ENCODE data around the gene MMEL1. TPM values are rescaled to one million over a fixed set of nuclear protein-coding genes. Genes with fewer than 3 reads are reported as not detected.

The MMEL1 gene
- polyA plus RNA-seq, 1 of the 3 experiments (the other 2 are of a cell fraction), result 0.16 TPM

DNA sequence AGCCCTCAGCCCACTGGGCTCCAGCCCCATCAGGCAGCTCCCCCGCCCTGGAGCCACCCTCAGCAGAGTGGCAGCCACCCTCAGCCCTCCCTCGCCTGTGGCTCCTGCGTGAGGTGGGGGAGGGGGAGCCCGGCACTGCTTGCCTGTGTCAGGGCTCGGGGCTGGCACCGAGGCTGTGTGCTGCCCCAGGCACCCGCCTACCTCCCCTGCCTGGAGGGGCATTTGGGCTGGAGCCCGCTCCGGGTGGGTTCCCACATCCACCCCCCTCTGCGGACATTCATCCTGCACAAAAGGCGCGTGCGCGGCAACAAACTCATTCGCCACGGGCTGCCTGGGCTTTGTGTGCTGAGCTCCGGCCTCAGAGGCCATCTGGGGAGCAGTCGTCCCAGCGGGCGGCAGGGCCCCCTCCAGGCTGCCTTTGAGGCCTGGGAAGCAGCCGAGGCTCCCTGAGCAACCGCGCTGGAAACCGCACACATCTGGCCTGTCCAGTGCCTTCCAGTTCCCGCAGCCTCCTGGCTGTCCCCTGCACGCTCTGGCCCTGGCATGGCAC is 89.2 kb downstream of the MMEL1 start:
- no peak overlapping the region for H3K9ac ChIP-seq
- no peak overlapping the region; a peak in 1 of 4 replicates for H3K4me3 ChIP-seq (ENCODE audit: low read depth in 2 of 2, low read length in 1 of 2)
- H3F3A ChIP-seq (replicated peaks; ENCODE audit: insufficient read depth), result no peaks in the 10 kb centered on the region
- H3K9me3 ChIP-seq, result no peaks in the 10 kb centered on the region
- TF ChIP-seq JUND (IDR thresholded peaks at IDR 0.05), result no peak
- TF ChIP-seq RAD21 (IDR thresholded peaks at IDR 0.05; ENCODE audit: low read length), result 0 out of 2 replicates have a peak, but pooled peaks have one; percentile 7
- peak; percentile 26; the same call in 1 of the 2 replicates for TF ChIP-seq NRF1 (IDR thresholded peaks at IDR 0.05; ENCODE audit: low read depth, low read length)
- DNase-seq, result peak; percentile 82
- no peaks in the 10 kb centered on the region for H4K20me1 ChIP-seq (ENCODE audit: insufficient read depth)
- ChIA-PET POLR2A (interaction anchor here (0.7 to 3.6 kb wide), 15 partner anchors 8 to 1651 kb away, joined by 3 to 24 read pairs (median 3); partner anchors contain the start of genes HES5, PANK4 and PLCH2), CTCF (interaction anchor here (0.7 to 4.1 kb wide), 7 partner anchors 11 to 97 kb away, joined by 3 to 35 read pairs (median 4); partner anchors contain the start of genes HES5 and PLCH2)
- peaks cover 0 to 56% of the 10 kb centered on the region in 2 experiments; a peak in 1 of 4 replicates for H3K4me1 ChIP-seq (ENCODE audit: control insufficient read depth in 1 of 2, insufficient read depth in 2 of 2, low read depth in 1 of 2, low read length in 1 of 2)
- H3K36me3 ChIP-seq (replicated peaks in 1 of 2; ENCODE audit: control insufficient read depth in 1 of 2, insufficient read depth in 2 of 2, low read length in 1 of 2), result no peaks in the 10 kb centered on the region
- no peaks in the 10 kb centered on the region for H3K9me2 ChIP-seq
- WGBS (ENCODE audit: low lambda C conversion rate), result 48% methylated on average over 7 of the region's 26 CpGs
- no peaks in the 10 kb centered on the region for H3K27me3 ChIP-seq (ENCODE audit: insufficient read depth)
- peak overlapping the region in 1 of 2 experiments; percentile 97; a peak in 2 of 4 replicates for H3K27ac ChIP-seq (ENCODE audit: low read depth in 2 of 2, low read length in 1 of 2)
- 0 out of 2 replicates have a peak overlapping the region, but pooled peaks have one; percentile 41 for H2AFZ ChIP-seq (ENCODE audit: low read depth)
- H3K4me2 ChIP-seq, result peak overlapping the region; percentile 44; the same call in 1 of the 2 replicates
- no peaks in the 10 kb centered on the region for H3K79me2 ChIP-seq (ENCODE audit: insufficient read depth)

DNA sequence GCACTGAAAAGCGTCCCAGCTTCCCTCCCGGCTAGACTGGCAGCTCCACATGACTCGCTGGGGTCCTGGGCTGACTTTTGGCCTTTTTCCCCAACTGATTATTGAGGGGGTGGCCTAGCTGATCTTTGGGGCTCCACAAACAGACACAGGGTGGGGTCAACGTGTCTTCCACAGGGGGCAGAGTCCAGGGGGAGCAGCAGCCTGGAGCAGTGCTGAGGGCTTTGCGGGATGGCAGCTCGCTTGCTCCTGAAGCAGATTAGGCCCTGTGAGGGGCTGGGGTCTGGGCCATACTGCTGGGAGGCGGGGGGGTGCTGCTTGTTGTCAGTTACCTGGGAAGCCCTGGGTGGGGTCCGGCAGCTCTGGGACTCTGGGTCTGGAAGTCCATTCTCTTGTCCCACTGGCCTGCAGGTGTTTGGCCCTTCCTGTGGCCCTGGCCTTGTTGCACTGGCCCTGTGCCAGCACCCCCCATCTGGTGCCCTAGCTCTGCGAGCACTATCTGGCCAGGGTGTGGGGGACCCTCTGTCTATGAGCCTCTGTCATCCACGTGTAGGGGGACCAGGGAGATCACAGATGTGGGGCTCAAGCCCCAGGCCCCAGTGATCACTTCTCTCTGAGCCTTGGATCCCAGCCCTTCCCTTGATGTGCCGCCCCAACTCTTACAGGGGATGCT is 90.4 kb downstream of the MMEL1 start:
- 95% methylated on average over 4 of the region's 11 CpGs for WGBS (ENCODE audit: low lambda C conversion rate)
- no peak for TF ChIP-seq FOXJ3 (CRISPR knock-in tag; IDR thresholded peaks at IDR 0.05)
- no peak for TF ChIP-seq POLR2AphosphoS5 (IDR thresholded peaks at IDR 0.05; ENCODE audit: low read depth, low read length)
- 0 out of 2 replicates have a peak, but pooled peaks have one; percentile 4 for TF ChIP-seq NFIC (IDR thresholded peaks at IDR 0.05; ENCODE audit: borderline replicate concordance)
- no peak for TF ChIP-seq RAD21 (IDR thresholded peaks at IDR 0.05; ENCODE audit: low read length)
- Histone ChIP-seq H3K79me2 (ENCODE audit: insufficient read depth) (no peaks in the 10 kb centered on the region), H3K4me1 (ENCODE audit: control insufficient read depth in 1 of 2, insufficient read depth in 2 of 2, low read depth in 1 of 2, low read length in 1 of 2) (peaks cover 0 to 50% of the 10 kb centered on the region in 2 experiments; a peak in 1 of 4 replicates), H3K27me3 (ENCODE audit: insufficient read depth) (no peaks in the 10 kb centered on the region), H3K9me2 (no peaks in the 10 kb centered on the region), H3K4me2 (no peak overlapping the region), H3K4me3 (ENCODE audit: low read depth in 2 of 2, low read length in 1 of 2) (no peak overlapping the region), H3K9me3 (no peaks in the 10 kb centered on the region), H3K36me3 (replicated peaks in 1 of 2; ENCODE audit: control insufficient read depth in 1 of 2, insufficient read depth in 2 of 2, low read length in 1 of 2) (no peaks in the 10 kb centered on the region), H3K9ac (no peak overlapping the region), H3F3A (replicated peaks; ENCODE audit: insufficient read depth) (no peaks in the 10 kb centered on the region), H3K27ac (ENCODE audit: low read depth in 2 of 2, low read length in 1 of 2) (peak overlapping the region in 1 of 2 experiments; percentile 97; a peak in 2 of 4 replicates), H4K20me1 (ENCODE audit: insufficient read depth) (no peaks in the 10 kb centered on the region), H2AFZ (ENCODE audit: low read depth) (no peak overlapping the region)
- DNase-seq, result no peak
- ChIA-PET CTCF (interaction anchor here (1.0 to 4.1 kb wide), 4 partner anchors 10 to 128 kb away, joined by 3 to 35 read pairs (median 4); partner anchors contain the start of gene HES5), POLR2A (interaction anchor here (0.9 to 3.6 kb wide), 5 partner anchors 7 to 72 kb away, joined by 3 to 24 read pairs (median 17); partner anchors contain the start of genes PANK4 and PLCH2)

DNA sequence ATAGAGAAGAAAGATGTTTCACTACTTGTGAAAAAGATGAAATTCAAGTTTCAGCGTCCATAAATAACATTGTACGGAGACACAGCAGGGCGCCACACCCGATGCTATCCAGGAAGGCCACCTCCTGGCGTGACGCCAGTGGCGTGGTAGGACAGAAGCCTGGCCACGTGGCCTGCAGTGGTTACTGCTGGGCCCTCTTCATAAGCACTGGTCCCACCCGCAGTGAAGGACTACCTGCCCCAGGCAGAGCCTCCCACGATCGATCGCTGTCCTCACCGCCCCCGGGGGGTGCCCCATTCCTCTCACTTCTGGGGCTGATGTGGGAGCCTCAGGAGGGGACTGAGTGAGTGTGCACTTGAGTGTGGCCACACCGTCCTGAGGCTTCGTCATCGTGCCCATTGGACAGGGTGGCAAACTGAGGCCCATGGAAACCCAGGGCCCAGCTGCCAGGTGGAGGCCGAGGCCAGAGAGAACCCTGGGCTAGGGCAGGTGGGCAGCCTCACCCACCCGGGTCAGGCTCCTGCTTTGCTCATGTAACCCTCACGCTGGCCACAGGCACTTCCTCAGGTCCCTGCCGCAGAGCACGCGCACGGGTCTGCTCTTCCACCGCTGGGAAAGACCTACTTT is 91.1 kb downstream of the MMEL1 start:
- no peaks in the 10 kb centered on the region for H3K36me3 ChIP-seq (replicated peaks in 1 of 2; ENCODE audit: control insufficient read depth in 1 of 2, insufficient read depth in 2 of 2, low read length in 1 of 2)
- H3F3A ChIP-seq (replicated peaks; ENCODE audit: insufficient read depth), result no peaks in the 10 kb centered on the region
- H3K4me1 ChIP-seq (ENCODE audit: control insufficient read depth in 1 of 2, insufficient read depth in 2 of 2, low read depth in 1 of 2, low read length in 1 of 2), result peaks cover 0 to 46% of the 10 kb centered on the region in 2 experiments; a peak in 1 of 4 replicates
- peak overlapping the region in 1 of 2 experiments; percentile 97; a peak in 1 of 4 replicates for H3K27ac ChIP-seq (ENCODE audit: low read depth in 2 of 2, low read length in 1 of 2)
- H3K79me2 ChIP-seq (ENCODE audit: insufficient read depth), result no peaks in the 10 kb centered on the region
- H3K27me3 ChIP-seq (ENCODE audit: insufficient read depth), result no peaks in the 10 kb centered on the region
- H3K4me2 ChIP-seq, result no peak overlapping the region
- no peaks in the 10 kb centered on the region for H3K9me3 ChIP-seq
- H3K9me2 ChIP-seq, result no peaks in the 10 kb centered on the region
- H4K20me1 ChIP-seq (ENCODE audit: insufficient read depth), result no peaks in the 10 kb centered on the region
- no peak overlapping the region for H3K9ac ChIP-seq
- no peak overlapping the region for H2AFZ ChIP-seq (ENCODE audit: low read depth)
- ChIA-PET CTCF (interaction anchor here (1.0 to 1.5 kb wide), 3 partner anchors 35 to 127 kb away, joined by 3 to 6 read pairs (median 3); no protein-coding TSS in a partner anchor), POLR2A (interaction anchor here (3.5 to 3.6 kb wide), 2 partner anchors 15 to 61 kb away, joined by 19 to 24 read pairs; partner anchors contain the start of gene PANK4)
- WGBS (ENCODE audit: low lambda C conversion rate), result 84% methylated on average over 22 of the region's 25 CpGs
- DNase-seq, result no peak
- H3K4me3 ChIP-seq (ENCODE audit: low read depth in 2 of 2, low read length in 1 of 2), result no peak overlapping the region
- TF ChIP-seq EP300 (IDR thresholded peaks at IDR 0.05; ENCODE audit: borderline replicate concordance in 1 of 2, low read depth in 1 of 2, low read length in 1 of 2) (no peak), RCOR1 (IDR thresholded peaks at IDR 0.05; ENCODE audit: low read length) (no peak), FOXJ3 (CRISPR knock-in tag; IDR thresholded peaks at IDR 0.05) (no peak), MXI1 (IDR thresholded peaks at IDR 0.05; ENCODE audit: low read depth, low read length) (no peak), GABPA (IDR thresholded peaks at IDR 0.05; ENCODE audit: low read depth) (no peak), TEAD4 (IDR thresholded peaks at IDR 0.05; ENCODE audit: borderline replicate concordance, insufficient read depth) (no peak), RFX5 (IDR thresholded peaks at IDR 0.05; ENCODE audit: low read length) (no peak), RXRA (IDR thresholded peaks at IDR 0.05; ENCODE audit: borderline replicate concordance, low read depth) (no peak)
- TF ChIP-seq, protein P1, sequence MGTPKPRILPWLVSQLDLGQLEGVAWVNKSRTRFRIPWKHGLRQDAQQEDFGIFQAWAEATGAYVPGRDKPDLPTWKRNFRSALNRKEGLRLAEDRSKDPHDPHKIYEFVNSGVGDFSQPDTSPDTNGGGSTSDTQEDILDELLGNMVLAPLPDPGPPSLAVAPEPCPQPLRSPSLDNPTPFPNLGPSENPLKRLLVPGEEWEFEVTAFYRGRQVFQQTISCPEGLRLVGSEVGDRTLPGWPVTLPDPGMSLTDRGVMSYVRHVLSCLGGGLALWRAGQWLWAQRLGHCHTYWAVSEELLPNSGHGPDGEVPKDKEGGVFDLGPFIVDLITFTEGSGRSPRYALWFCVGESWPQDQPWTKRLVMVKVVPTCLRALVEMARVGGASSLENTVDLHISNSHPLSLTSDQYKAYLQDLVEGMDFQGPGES (IDR thresholded peaks at IDR 0.05; ENCODE audit: low read depth, low read length), result no peak
- TF ChIP-seq, protein P2, sequence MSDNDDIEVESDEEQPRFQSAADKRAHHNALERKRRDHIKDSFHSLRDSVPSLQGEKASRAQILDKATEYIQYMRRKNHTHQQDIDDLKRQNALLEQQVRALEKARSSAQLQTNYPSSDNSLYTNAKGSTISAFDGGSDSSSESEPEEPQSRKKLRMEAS (IDR thresholded peaks at IDR 0.05; ENCODE audit: low read depth), result no peak
- TF ChIP-seq, protein P3, sequence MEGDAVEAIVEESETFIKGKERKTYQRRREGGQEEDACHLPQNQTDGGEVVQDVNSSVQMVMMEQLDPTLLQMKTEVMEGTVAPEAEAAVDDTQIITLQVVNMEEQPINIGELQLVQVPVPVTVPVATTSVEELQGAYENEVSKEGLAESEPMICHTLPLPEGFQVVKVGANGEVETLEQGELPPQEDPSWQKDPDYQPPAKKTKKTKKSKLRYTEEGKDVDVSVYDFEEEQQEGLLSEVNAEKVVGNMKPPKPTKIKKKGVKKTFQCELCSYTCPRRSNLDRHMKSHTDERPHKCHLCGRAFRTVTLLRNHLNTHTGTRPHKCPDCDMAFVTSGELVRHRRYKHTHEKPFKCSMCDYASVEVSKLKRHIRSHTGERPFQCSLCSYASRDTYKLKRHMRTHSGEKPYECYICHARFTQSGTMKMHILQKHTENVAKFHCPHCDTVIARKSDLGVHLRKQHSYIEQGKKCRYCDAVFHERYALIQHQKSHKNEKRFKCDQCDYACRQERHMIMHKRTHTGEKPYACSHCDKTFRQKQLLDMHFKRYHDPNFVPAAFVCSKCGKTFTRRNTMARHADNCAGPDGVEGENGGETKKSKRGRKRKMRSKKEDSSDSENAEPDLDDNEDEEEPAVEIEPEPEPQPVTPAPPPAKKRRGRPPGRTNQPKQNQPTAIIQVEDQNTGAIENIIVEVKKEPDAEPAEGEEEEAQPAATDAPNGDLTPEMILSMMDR (IDR thresholded peaks at IDR 0.05), result no peak
